BJ (cell line): ENCODE measurements around the gene SESN3. TPM values are rescaled to one million over a fixed set of nuclear protein-coding genes. Genes with fewer than 3 reads are reported as not detected.

Source experiments
- CTCF ChIA-PET: fragments of 350-600 bp; formaldehyde crosslinking; extraction: SDS; loops from one replicate; lab custom pipeline; 2021; ENCODE audit warnings: antibody characterized with exemption, inconsistent platforms; lab: Yijun Ruan, JAX
- POLR2A ChIA-PET: fragments of 300-600 bp; sonication (Branson Sonifier 250); formaldehyde crosslinking; extraction: SDS; loops from one replicate; lab custom pipeline; 2021; ENCODE audit warnings: antibody characterized with exemption; lab: Charles Lee
- DNase-seq: peaks from one replicate; pipeline ENCODE4 v3.0.0-alpha.2; 2011; ENCODE audit warnings: low read depth
- H3K27me3 ChIP-seq: 2 replicates; pipeline ENCODE4 v1.6.0; 2011; ENCODE audit warnings: low read length; ENCODE audit not compliant: control insufficient read depth, insufficient read depth
- H3K36me3 ChIP-seq: 2 replicates; pipeline ENCODE4 v1.5.1; 2011; ENCODE audit warnings: low read length; ENCODE audit not compliant: control insufficient read depth, insufficient read depth
- H3K4me3 ChIP-seq: 2 replicates; pipeline ENCODE4 v1.5.1; 2011; ENCODE audit warnings: low read depth, mild to moderate bottlenecking, control low read depth, low read length
- CTCF ChIP-seq: IDR thresholded peaks from 2 replicates; pipeline ENCODE4 v1.5.1; 2011; ENCODE audit warnings: low read depth, mild to moderate bottlenecking, control low read depth, inconsistent platforms, low read length, moderate library complexity; ENCODE audit not compliant: insufficient read depth
- polyA plus RNA-seq: library from polyadenylated mRNA; depleted of rRNA; stranded (reverse); fragments of >200 nt; gene quantifications from 2 replicates; pipeline ENCODE4 v1.2.3, GENCODE V29; 2011

The SESN3 gene
- polyA plus RNA-seq, 1 experiment: 0.31 TPM

- ChIA-PET CTCF (interaction anchor here (0.9 kb wide), 1 partner anchor 535 kb away, joined by 7 read pairs; no protein-coding TSS in a partner anchor), POLR2A (no interaction called here)
Measured at GRCh38 chr11:95170294-95170693, 60.7 kb downstream of the SESN3 start.

GRCh38 chr11:95166781-95167180, 64.2 kb downstream of the SESN3 start:
- POLR2A ChIA-PET: no interaction called here

More at GRCh38 chr11:95170294-95170693, 60.7 kb downstream of the SESN3 start:
- Histone ChIP-seq H3K36me3 (no peaks in the 10 kb centered on the region), H3K4me3 (no peak overlapping the region), H3K27me3 (no peaks in the 10 kb centered on the region; the same call in 1 of the 2 replicates)
- TF ChIP-seq CTCF: no peak
- no peak for DNase-seq

GRCh38 chr11:95165638-95166037, 65.4 kb downstream of the SESN3 start:
- ChIA-PET CTCF (interaction anchor here (0.5 kb wide), 1 partner anchor 18 kb away, joined by 3 read pairs; no protein-coding TSS in a partner anchor), POLR2A (no interaction called here)

More at GRCh38 chr11:95166781-95167180, 64.2 kb downstream of the SESN3 start:
- Histone ChIP-seq H3K27me3 (peaks cover 2% of the 10 kb centered on the region; the same call in 1 of the 2 replicates), H3K4me3 (no peak overlapping the region), H3K36me3 (no peaks in the 10 kb centered on the region)
- no peak for TF ChIP-seq CTCF
- CTCF ChIA-PET: no interaction called here
- no peak for DNase-seq

GRCh38 chr11:95163106-95163505, 67.9 kb downstream of the SESN3 start:
- no peaks in the 10 kb centered on the region for H3K36me3 ChIP-seq
- no peak overlapping the region for H3K4me3 ChIP-seq
- ChIA-PET CTCF (no interaction called here), POLR2A (no interaction called here)
- DNase-seq: no peak
- H3K27me3 ChIP-seq: 0 out of 2 replicates have a peak, but pooled peaks cover 2% of the 10 kb centered on the region
- no peak for TF ChIP-seq CTCF

More at GRCh38 chr11:95165638-95166037, 65.4 kb downstream of the SESN3 start:
- DNase-seq: no peak
- TF ChIP-seq CTCF: no peak
- Histone ChIP-seq H3K36me3 (no peaks in the 10 kb centered on the region), H3K27me3 (peaks cover 2% of the 10 kb centered on the region; the same call in 1 of the 2 replicates), H3K4me3 (no peak overlapping the region)

- ChIA-PET CTCF (interaction anchor here (11.0 kb wide), 1 partner anchor 546 kb away, joined by 187 read pairs; no protein-coding TSS in a partner anchor), POLR2A (interaction anchor here (0.6 kb wide), 1 partner anchor 554 kb away, joined by 4 read pairs; no protein-coding TSS in a partner anchor)
- Histone ChIP-seq H3K4me3 (no peak overlapping the region), H3K27me3 (peaks cover 5% of the 10 kb centered on the region; the same call in 1 of the 2 replicates), H3K36me3 (no peaks in the 10 kb centered on the region)
- DNase-seq: no peak
- TF ChIP-seq CTCF: no peak
Measured at GRCh38 chr11:95161248-95161647, 69.8 kb downstream of the SESN3 start.
